Measurements from ENCODE around the gene PSMD10.

The PSMD10 gene

GRCh38 chrX:108090491-108091263, 665 bp downstream of the PSMD10 start:
- Histone ChIP-seq H3K36me3 (ENCODE audit: control insufficient read depth in 2 of 2, insufficient read depth in 1 of 2, low read length in 2 of 2) (peaks cover 6 to 19% of the 10 kb centered on the region in 2 experiments; a peak in 2 of 3 replicates), H3K4me1 (ENCODE audit: control insufficient read depth, insufficient read depth, low read length) (no peaks in the 10 kb centered on the region), H3K27ac (ENCODE audit: extremely low read depth, low read depth, low read length) (peak overlapping the region; percentile 75), H3K9me3 (ENCODE audit: control insufficient read depth, insufficient read depth, low read depth, low read length) (no peaks in the 10 kb centered on the region), H3K4me3 (ENCODE audit: low read depth, low read length) (peak overlapping the region; percentile 74)
- peak; percentile 74 for TF ChIP-seq PRDM1 (tag by site-specific recombination; IDR thresholded peaks at IDR 0.05)
- TF ChIP-seq ZNF621 (tag by site-specific recombination; IDR thresholded peaks at IDR 0.05), result no peak
- no peak for TF ChIP-seq ZFP41 (tag by site-specific recombination; IDR thresholded peaks at IDR 0.05; ENCODE audit: borderline replicate concordance)
- no peak for TF ChIP-seq ZNF133 (tag by site-specific recombination; IDR thresholded peaks at IDR 0.05)
- ChIA-PET CTCF (interaction anchor here (1.0 to 1.1 kb wide), 2 partner anchors 17 to 20 kb away, joined by 3 read pairs; no protein-coding TSS in a partner anchor), POLR2A (interaction anchor here (0.7 to 1.1 kb wide), 4 partner anchors 10 to 75 kb away, joined by 3 to 8 read pairs (median 4); no protein-coding TSS in a partner anchor)

DNA sequence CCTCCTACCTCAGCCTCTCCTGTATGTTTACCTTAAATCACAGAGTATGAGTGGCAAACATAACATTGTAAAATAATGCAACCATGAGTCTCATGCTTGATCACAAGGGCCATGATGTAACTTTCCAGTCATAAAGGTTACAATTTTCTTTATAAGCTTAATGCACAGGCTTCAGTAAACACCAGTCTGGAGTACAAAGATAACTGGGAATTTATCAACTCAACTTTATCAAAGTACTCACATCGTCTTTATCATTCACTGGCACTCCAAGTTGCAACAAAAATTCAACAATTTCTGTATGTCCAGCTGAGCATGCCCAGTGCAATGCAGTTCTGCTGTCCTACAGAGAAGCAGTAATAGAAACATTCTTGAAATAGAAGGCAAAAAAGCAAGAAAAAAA, 2.8 kb downstream of the PSMD10 start:
- CTCF ChIA-PET, result interaction anchor here (0.7 to 1.2 kb wide), 2 partner anchors 15 to 28 kb away, joined by 3 read pairs; no protein-coding TSS in a partner anchor
- Histone ChIP-seq H3K4me3 (ENCODE audit: low read depth, low read length) (no peak overlapping the region), H3K4me1 (ENCODE audit: control insufficient read depth, insufficient read depth, low read length) (no peaks in the 10 kb centered on the region), H3K9me3 (ENCODE audit: control insufficient read depth, insufficient read depth, low read depth, low read length) (no peaks in the 10 kb centered on the region), H3K36me3 (ENCODE audit: control insufficient read depth in 2 of 2, insufficient read depth in 1 of 2, low read length in 2 of 2) (peaks cover 9 to 33% of the 10 kb centered on the region in 2 experiments), H3K27ac (ENCODE audit: extremely low read depth, low read depth, low read length) (no peak overlapping the region)
- peak; percentile 28; the same call in 1 of the 2 replicates for TF ChIP-seq GFI1B (tag by site-specific recombination; IDR thresholded peaks at IDR 0.05)
- TF ChIP-seq TCF7L2 (IDR thresholded peaks at IDR 0.05; ENCODE audit: borderline replicate concordance, low read depth, low read length), result 0 out of 2 replicates have a peak, but pooled peaks have one; percentile 42
- TF ChIP-seq, protein P1, sequence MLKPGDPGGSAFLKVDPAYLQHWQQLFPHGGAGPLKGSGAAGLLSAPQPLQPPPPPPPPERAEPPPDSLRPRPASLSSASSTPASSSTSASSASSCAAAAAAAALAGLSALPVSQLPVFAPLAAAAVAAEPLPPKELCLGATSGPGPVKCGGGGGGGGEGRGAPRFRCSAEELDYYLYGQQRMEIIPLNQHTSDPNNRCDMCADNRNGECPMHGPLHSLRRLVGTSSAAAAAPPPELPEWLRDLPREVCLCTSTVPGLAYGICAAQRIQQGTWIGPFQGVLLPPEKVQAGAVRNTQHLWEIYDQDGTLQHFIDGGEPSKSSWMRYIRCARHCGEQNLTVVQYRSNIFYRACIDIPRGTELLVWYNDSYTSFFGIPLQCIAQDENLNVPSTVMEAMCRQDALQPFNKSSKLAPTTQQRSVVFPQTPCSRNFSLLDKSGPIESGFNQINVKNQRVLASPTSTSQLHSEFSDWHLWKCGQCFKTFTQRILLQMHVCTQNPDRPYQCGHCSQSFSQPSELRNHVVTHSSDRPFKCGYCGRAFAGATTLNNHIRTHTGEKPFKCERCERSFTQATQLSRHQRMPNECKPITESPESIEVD (tag by site-specific recombination; IDR thresholded peaks at IDR 0.05), result no peak
- POLR2A ChIA-PET, result no interaction called here

- CTCF ChIA-PET, result interaction anchor here (1.2 kb wide), 1 partner anchor 27 kb away, joined by 3 read pairs; no protein-coding TSS in a partner anchor
- peaks cover 9 to 33% of the 10 kb centered on the region in 2 experiments for H3K36me3 ChIP-seq (ENCODE audit: control insufficient read depth in 2 of 2, insufficient read depth in 1 of 2, low read length in 2 of 2)
These were observed 3.5 kb downstream of the PSMD10 start for GRCh38 chrX:108087792-108088191.

DNA sequence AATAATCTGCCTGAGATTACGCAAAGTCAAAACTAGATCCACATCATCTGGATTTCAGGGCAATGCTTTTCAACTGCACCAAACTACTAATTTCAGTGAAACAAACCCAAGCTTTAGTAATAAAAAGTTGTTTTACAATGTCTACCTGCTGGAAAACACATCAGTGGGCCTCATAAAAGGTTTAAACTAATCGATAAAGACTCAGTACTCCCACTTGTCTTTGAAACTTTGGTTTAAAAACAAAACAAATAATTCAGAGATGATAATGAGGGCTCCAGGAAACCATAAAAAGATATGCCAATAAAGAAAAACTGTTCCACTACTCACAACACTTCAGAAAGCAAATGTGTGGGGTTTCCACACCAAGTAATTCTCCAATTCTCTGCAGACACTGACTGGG, 10.2 kb downstream of the PSMD10 start:
- no peaks in the 10 kb centered on the region for H3K4me1 ChIP-seq (ENCODE audit: control insufficient read depth, insufficient read depth, low read length)
- CTCF ChIA-PET, result interaction anchor here (0.7 kb wide), 1 partner anchor 188 kb away, joined by 4 read pairs; no protein-coding TSS in a partner anchor
- H3K9me3 ChIP-seq (ENCODE audit: control insufficient read depth, insufficient read depth, low read depth, low read length), result no peaks in the 10 kb centered on the region
- peaks cover 3 to 14% of the 10 kb centered on the region in 2 experiments; a peak in 2 of 3 replicates for H3K36me3 ChIP-seq (ENCODE audit: control insufficient read depth in 2 of 2, insufficient read depth in 1 of 2, low read length in 2 of 2)
- POLR2A ChIA-PET, result interaction anchor here (1.2 kb wide), 1 partner anchor 10 kb away, joined by 5 read pairs; the partner anchor contains the start of genes ATG4A and PSMD10
- TF ChIP-seq FEZF1 (tag by site-specific recombination; IDR thresholded peaks at IDR 0.05) (peak; percentile 61), ZNF350 (tag by site-specific recombination; IDR thresholded peaks at IDR 0.05) (no peak), TCF7L2 (IDR thresholded peaks at IDR 0.05; ENCODE audit: borderline replicate concordance, low read depth, low read length) (peak; percentile 73; the same call in 1 of the 2 replicates), ZNF394 (tag by site-specific recombination; IDR thresholded peaks at IDR 0.05; ENCODE audit: borderline replicate concordance) (no peak), ZIC2 (tag by site-specific recombination; IDR thresholded peaks at IDR 0.05) (peak; percentile 40; the same call in 1 of the 2 replicates)
- TF ChIP-seq, protein P2, sequence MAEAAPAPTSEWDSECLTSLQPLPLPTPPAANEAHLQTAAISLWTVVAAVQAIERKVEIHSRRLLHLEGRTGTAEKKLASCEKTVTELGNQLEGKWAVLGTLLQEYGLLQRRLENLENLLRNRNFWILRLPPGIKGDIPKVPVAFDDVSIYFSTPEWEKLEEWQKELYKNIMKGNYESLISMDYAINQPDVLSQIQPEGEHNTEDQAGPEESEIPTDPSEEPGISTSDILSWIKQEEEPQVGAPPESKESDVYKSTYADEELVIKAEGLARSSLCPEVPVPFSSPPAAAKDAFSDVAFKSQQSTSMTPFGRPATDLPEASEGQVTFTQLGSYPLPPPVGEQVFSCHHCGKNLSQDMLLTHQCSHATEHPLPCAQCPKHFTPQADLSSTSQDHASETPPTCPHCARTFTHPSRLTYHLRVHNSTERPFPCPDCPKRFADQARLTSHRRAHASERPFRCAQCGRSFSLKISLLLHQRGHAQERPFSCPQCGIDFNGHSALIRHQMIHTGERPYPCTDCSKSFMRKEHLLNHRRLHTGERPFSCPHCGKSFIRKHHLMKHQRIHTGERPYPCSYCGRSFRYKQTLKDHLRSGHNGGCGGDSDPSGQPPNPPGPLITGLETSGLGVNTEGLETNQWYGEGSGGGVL (tag by site-specific recombination; IDR thresholded peaks at IDR 0.05), result no peak
- TF ChIP-seq, protein P1 (tag by site-specific recombination; IDR thresholded peaks at IDR 0.05), result peak; percentile 49
- TF ChIP-seq, protein P3, sequence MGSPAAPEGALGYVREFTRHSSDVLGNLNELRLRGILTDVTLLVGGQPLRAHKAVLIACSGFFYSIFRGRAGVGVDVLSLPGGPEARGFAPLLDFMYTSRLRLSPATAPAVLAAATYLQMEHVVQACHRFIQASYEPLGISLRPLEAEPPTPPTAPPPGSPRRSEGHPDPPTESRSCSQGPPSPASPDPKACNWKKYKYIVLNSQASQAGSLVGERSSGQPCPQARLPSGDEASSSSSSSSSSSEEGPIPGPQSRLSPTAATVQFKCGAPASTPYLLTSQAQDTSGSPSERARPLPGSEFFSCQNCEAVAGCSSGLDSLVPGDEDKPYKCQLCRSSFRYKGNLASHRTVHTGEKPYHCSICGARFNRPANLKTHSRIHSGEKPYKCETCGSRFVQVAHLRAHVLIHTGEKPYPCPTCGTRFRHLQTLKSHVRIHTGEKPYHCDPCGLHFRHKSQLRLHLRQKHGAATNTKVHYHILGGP (tag by site-specific recombination; IDR thresholded peaks at IDR 0.05), result peak; percentile 22; the same call in 1 of the 2 replicates
- H3K4me3 ChIP-seq (ENCODE audit: low read depth, low read length), result no peak overlapping the region
- H3K27ac ChIP-seq (ENCODE audit: extremely low read depth, low read depth, low read length), result no peak overlapping the region

More at GRCh38 chrX:108087792-108088191, 3.5 kb downstream of the PSMD10 start:
- TF ChIP-seq ZNF48 (tag by site-specific recombination; IDR thresholded peaks at IDR 0.05) (no peak), ZNF354C (tag by site-specific recombination; IDR thresholded peaks at IDR 0.05; ENCODE audit: borderline replicate concordance, low read depth) (no peak), SALL2 (tag by site-specific recombination; IDR thresholded peaks at IDR 0.05; ENCODE audit: borderline replicate concordance) (no peak), MYNN (tag by site-specific recombination; IDR thresholded peaks at IDR 0.05; ENCODE audit: borderline replicate concordance) (no peak), ZNF701 (tag by site-specific recombination; IDR thresholded peaks at IDR 0.05) (no peak), ZNF140 (tag by site-specific recombination; IDR thresholded peaks at IDR 0.05) (no peak)
- TF ChIP-seq, protein P4, sequence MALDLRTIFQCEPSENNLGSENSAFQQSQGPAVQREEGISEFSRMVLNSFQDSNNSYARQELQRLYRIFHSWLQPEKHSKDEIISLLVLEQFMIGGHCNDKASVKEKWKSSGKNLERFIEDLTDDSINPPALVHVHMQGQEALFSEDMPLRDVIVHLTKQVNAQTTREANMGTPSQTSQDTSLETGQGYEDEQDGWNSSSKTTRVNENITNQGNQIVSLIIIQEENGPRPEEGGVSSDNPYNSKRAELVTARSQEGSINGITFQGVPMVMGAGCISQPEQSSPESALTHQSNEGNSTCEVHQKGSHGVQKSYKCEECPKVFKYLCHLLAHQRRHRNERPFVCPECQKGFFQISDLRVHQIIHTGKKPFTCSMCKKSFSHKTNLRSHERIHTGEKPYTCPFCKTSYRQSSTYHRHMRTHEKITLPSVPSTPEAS (tag by site-specific recombination; IDR thresholded peaks at IDR 0.05), result no peak
- Histone ChIP-seq H3K9me3 (ENCODE audit: control insufficient read depth, insufficient read depth, low read depth, low read length) (no peaks in the 10 kb centered on the region), H3K27ac (ENCODE audit: extremely low read depth, low read depth, low read length) (no peak overlapping the region), H3K4me3 (ENCODE audit: low read depth, low read length) (no peak overlapping the region), H3K4me1 (ENCODE audit: control insufficient read depth, insufficient read depth, low read length) (no peaks in the 10 kb centered on the region)
- POLR2A ChIA-PET, result no interaction called here

All from HEK293 (cell line).